WTC11 (cell line): ENCODE results near the gene NIN. TPM values are rescaled to one million over a fixed set of nuclear protein-coding genes. Genes with fewer than 3 reads are reported as not detected.

Experiments used
- ATAC-seq: fragments of 200-7000 bp; cut with Tn5 transposase; 2 replicates; pipeline ENCODE4 v1.10.0; 2021; ENCODE audit warnings: mild to moderate bottlenecking, moderate library complexity
- CTCF ChIA-PET: fragments of 300-600 bp; sonication (Branson Sonifier 250); formaldehyde crosslinking; loops from one replicate; lab custom pipeline; 2021; ENCODE audit warnings: antibody characterized with exemption; lab: Charles Lee
- POLR2A ChIA-PET: fragments of 350-600 bp; sonication (Branson Sonifier 250); formaldehyde crosslinking; loops from one replicate; lab custom pipeline; 2021; ENCODE audit warnings: antibody characterized with exemption; lab: Charles Lee
- DNase-seq: peaks from one replicate; pipeline ENCODE4 v3.0.0; 2021; ENCODE audit warnings: low spot score
- H3K27ac Mint-ChIP-seq: 2 replicates; pipeline ENCODE4 v1.8.0; 2021; ENCODE audit warnings: mixed read lengths
- H3K27me3 Mint-ChIP-seq: 2 replicates; pipeline ENCODE4 v1.8.0; 2021; ENCODE audit warnings: low read depth, mild to moderate bottlenecking, moderate library complexity, mixed read lengths
- H3K36me3 Mint-ChIP-seq: 2 replicates; pipeline ENCODE4 v1.8.0; 2021; ENCODE audit warnings: mixed read lengths
- H3K4me1 Mint-ChIP-seq: 2 replicates; pipeline ENCODE4 v1.8.0; 2022; ENCODE audit warnings: mixed read lengths
- H3K4me3 Mint-ChIP-seq: 2 replicates; pipeline ENCODE4 v1.8.0; 2021; ENCODE audit warnings: mild to moderate bottlenecking, moderate library complexity, mixed read lengths
- H3K9me3 Mint-ChIP-seq: 2 replicates; pipeline ENCODE4 v1.8.0; 2021; ENCODE audit warnings: mixed read lengths
- EMX1 ChIP-seq: fragments of 250-450 bp; sonication (Bioruptor Pico); IDR thresholded peaks from 2 replicates; pipeline ENCODE4 v1.8.0; 2021; ENCODE audit warnings: mild to moderate bottlenecking
- HMGA2 ChIP-seq: fragments of 250-450 bp; sonication (Bioruptor Pico); IDR thresholded peaks from 2 replicates; pipeline ENCODE4 v1.4.0; 2021; ENCODE audit warnings: mild to moderate bottlenecking, moderate library complexity
- MYBL2 ChIP-seq: sonication (generic); formaldehyde crosslinking; IDR thresholded peaks from 2 replicates; pipeline ENCODE4 v1.8.1; 2023; ENCODE audit warnings: mild to moderate bottlenecking, moderate library complexity, missing genetic modification reagents
- SP1 ChIP-seq: sonication (generic); formaldehyde crosslinking; conservative IDR thresholded peaks from 2 replicates; pipeline ENCODE4 v1.8.1; 2022; ENCODE audit warnings: missing genetic modification reagents
- ZNF232 ChIP-seq: sonication (generic); formaldehyde crosslinking; IDR thresholded peaks from 2 replicates; pipeline ENCODE4 v1.8.0; 2022; ENCODE audit warnings: mild to moderate bottlenecking, missing genetic modification reagents
- ZNF317 ChIP-seq: sonication (generic); formaldehyde crosslinking; IDR thresholded peaks from 2 replicates; pipeline ENCODE4 v1.8.1; 2023; ENCODE audit warnings: low read depth, mild to moderate bottlenecking, moderate library complexity, missing genetic modification reagents, borderline replicate concordance
- total RNA-seq: library from RNA; stranded (reverse); gene quantifications from 3 replicates; pipeline ENCODE4 v1.2.3, GENCODE V29; 2021
- TF ChIP-seq, protein P1 (sequence below): sonication (generic); formaldehyde crosslinking; IDR thresholded peaks from 2 replicates; pipeline ENCODE4 v1.8.0; 2022; ENCODE audit warnings: missing genetic modification reagents
- TF ChIP-seq, protein P2 (sequence below): sonication (generic); formaldehyde crosslinking; IDR thresholded peaks from 2 replicates; pipeline ENCODE4 v1.8.1; 2023; ENCODE audit warnings: mild to moderate bottlenecking, missing genetic modification reagents
- TF ChIP-seq, protein P3 (sequence below): fragments of 250-450 bp; sonication (Bioruptor Pico); IDR thresholded peaks from 2 replicates; pipeline ENCODE4 v2.1.2; 2022; ENCODE audit warnings: mild to moderate bottlenecking, moderate library complexity
- TF ChIP-seq, protein P4 (sequence below): fragments of 250-450 bp; sonication (Bioruptor Pico); conservative IDR thresholded peaks from 2 replicates; pipeline ENCODE4 v1.9.0; 2021; ENCODE audit warnings: mild to moderate bottlenecking

NIN gene
- total RNA-seq, 1 experiment from 2014 or later = 23.8 TPM

DNA sequence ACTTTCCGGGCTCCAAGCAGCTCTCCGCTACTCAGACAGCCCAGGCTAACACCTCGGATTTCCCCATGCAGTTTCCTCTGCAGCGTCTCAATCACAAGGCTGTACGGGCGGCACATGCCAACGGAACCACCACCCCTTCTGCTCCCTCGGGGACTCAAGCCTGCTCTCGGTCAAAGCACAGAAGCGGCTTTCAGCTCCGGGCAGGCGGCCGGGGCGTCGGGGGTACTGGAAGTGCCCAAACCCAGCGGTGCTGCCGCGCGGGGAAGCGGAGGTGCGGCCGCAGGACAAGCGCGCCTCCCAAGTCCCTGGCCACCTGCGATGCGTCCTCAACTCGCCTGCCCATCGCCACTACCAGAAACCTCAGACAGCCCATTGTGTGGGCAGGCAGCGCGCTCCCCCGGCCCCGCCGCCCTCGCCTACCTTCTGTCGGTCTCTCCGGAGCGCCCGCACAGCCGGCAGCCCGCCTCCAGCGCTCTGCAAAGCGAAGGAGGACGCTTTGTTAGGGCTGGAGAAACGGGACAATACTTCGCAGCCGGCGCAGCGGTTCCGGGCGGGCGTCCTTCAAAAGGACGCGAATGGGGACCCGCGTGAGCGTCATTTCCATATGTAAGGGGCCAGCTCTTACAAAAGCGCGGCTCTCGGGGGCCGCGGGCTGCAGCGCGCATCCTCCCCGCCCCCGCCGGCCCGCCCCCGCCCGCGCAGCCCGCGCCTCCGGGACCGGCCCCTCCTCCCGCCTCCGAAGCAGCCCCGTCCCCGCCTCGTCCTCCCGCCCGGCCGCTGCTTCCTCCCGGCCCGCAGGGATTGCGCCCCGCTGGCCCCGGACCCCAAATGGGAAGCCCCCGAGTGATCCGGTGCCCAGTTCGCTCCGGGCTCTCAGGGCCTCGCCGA is 674 bp downstream of the NIN start (continued):
- TF ChIP-seq, protein P1, sequence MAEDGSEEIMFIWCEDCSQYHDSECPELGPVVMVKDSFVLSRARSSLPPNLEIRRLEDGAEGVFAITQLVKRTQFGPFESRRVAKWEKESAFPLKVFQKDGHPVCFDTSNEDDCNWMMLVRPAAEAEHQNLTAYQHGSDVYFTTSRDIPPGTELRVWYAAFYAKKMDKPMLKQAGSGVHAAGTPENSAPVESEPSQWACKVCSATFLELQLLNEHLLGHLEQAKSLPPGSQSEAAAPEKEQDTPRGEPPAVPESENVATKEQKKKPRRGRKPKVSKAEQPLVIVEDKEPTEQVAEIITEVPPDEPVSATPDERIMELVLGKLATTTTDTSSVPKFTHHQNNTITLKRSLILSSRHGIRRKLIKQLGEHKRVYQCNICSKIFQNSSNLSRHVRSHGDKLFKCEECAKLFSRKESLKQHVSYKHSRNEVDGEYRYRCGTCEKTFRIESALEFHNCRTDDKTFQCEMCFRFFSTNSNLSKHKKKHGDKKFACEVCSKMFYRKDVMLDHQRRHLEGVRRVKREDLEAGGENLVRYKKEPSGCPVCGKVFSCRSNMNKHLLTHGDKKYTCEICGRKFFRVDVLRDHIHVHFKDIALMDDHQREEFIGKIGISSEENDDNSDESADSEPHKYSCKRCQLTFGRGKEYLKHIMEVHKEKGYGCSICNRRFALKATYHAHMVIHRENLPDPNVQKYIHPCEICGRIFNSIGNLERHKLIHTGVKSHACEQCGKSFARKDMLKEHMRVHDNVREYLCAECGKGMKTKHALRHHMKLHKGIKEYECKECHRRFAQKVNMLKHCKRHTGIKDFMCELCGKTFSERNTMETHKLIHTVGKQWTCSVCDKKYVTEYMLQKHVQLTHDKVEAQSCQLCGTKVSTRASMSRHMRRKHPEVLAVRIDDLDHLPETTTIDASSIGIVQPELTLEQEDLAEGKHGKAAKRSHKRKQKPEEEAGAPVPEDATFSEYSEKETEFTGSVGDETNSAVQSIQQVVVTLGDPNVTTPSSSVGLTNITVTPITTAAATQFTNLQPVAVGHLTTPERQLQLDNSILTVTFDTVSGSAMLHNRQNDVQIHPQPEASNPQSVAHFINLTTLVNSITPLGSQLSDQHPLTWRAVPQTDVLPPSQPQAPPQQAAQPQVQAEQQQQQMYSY (CRISPR knock-in tag) = no peak
- TF ChIP-seq, protein P2, sequence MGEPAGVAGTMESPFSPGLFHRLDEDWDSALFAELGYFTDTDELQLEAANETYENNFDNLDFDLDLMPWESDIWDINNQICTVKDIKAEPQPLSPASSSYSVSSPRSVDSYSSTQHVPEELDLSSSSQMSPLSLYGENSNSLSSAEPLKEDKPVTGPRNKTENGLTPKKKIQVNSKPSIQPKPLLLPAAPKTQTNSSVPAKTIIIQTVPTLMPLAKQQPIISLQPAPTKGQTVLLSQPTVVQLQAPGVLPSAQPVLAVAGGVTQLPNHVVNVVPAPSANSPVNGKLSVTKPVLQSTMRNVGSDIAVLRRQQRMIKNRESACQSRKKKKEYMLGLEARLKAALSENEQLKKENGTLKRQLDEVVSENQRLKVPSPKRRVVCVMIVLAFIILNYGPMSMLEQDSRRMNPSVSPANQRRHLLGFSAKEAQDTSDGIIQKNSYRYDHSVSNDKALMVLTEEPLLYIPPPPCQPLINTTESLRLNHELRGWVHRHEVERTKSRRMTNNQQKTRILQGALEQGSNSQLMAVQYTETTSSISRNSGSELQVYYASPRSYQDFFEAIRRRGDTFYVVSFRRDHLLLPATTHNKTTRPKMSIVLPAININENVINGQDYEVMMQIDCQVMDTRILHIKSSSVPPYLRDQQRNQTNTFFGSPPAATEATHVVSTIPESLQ (CRISPR knock-in tag) = no peak
- TF ChIP-seq, protein P3, sequence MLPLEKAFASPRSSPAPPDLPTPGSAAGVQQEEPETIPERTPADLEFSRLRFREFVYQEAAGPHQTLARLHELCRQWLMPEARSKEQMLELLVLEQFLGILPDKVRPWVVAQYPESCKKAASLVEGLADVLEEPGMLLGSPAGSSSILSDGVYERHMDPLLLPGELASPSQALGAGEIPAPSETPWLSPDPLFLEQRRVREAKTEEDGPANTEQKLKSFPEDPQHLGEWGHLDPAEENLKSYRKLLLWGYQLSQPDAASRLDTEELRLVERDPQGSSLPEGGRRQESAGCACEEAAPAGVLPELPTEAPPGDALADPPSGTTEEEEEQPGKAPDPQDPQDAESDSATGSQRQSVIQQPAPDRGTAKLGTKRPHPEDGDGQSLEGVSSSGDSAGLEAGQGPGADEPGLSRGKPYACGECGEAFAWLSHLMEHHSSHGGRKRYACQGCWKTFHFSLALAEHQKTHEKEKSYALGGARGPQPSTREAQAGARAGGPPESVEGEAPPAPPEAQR = no peak
- TF ChIP-seq SP1 (CRISPR knock-in tag) = peak; percentile 12; the same call in 1 of the 2 replicates
- TF ChIP-seq, all 79 proteins: peak for 11

DNA sequence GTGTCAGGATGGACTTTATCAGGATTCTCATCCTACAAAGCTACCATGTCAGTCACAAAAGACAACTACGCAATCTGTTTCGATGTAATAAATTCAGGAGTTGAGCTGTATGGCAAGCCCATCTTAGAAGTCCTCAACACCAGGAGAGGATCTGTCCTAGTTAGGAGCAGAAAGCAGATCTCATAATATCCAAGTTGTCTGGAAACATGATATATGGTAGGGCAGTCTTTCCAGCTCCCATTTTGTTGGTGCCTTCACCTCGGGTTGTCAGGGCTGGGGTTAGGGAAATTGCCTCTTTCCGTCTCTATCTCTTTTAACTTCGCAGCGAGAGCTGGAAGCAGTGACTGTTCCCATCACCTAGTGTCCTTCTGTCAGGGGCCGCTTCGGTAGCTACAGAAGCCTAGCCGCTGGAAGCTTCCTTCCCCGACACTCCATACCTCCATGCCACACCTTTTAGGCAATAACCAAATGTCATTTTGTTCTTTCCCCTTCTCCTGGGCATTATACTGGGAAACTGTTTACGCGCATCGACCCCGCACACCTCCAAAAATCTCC is 1.4 kb downstream of the NIN start:
- peak overlapping the region; percentile 8; the same call in 1 of the 2 replicates for H3K27ac Mint-ChIP-seq
- POLR2A ChIA-PET = interaction anchor here (0.9 to 1.9 kb wide), 2 partner anchors 81 to 114 kb away, joined by 3 to 7 read pairs; partner anchors contain the start of gene PYGL
- peaks cover 3% of the 10 kb centered on the region; the same call in 1 of the 2 replicates for H3K36me3 Mint-ChIP-seq
- DNase-seq = peak; percentile 18
- peaks cover 39% of the 10 kb centered on the region for H3K4me1 Mint-ChIP-seq
- H3K27me3 Mint-ChIP-seq = peaks cover 89% of the 10 kb centered on the region
- peak; percentile 5 for ATAC-seq
- peak overlapping the region; percentile 80 for H3K4me3 Mint-ChIP-seq
- H3K9me3 Mint-ChIP-seq = no peaks in the 10 kb centered on the region
- no peak for TF ChIP-seq HMGA2 (CRISPR knock-in tag)
- TF ChIP-seq, protein P4, sequence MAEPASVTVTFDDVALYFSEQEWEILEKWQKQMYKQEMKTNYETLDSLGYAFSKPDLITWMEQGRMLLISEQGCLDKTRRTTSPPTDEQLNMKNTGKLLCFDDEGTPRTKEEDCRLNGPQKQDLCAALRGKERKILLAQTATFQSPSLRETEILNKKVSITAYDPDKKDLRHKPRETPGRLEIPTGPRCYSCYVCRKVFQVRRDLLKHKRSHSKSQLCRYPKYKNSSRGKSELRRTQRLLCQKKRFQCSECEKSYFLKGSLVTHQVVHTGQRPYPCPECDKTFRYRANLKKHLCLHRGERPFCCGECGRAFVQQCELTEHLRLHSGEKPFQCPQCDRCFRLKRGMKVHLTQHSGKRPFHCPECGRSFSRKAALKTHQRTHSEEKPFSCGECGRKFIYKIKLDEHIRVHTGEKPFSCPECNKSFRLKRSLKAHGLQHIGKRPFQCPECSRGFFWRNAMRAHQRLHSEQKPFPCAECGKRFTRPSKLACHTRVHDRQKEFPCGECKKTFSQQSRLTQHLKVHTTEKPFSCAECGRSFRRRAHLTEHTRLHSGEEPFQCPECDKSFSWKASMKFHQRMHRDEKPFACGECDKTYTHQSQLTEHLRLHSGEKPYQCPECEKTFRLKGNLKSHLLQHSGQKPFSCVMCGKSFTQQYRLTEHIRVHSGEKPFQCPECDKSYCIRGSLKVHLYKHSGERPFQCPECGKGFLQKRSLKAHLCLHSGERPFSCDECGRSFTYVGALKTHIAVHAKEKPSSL (CRISPR knock-in tag) = no peak
- TF ChIP-seq MYBL2 = no peak
- TF ChIP-seq EMX1 (CRISPR knock-in tag) = no peak
- TF ChIP-seq, all 79 proteins: peak for 0
- CTCF ChIA-PET = interaction anchor here (1.1 to 5.3 kb wide), 7 partner anchors 19 to 265 kb away, joined by 3 to 51 read pairs (median 4); partner anchors contain the start of gene TRIM9

DNA sequence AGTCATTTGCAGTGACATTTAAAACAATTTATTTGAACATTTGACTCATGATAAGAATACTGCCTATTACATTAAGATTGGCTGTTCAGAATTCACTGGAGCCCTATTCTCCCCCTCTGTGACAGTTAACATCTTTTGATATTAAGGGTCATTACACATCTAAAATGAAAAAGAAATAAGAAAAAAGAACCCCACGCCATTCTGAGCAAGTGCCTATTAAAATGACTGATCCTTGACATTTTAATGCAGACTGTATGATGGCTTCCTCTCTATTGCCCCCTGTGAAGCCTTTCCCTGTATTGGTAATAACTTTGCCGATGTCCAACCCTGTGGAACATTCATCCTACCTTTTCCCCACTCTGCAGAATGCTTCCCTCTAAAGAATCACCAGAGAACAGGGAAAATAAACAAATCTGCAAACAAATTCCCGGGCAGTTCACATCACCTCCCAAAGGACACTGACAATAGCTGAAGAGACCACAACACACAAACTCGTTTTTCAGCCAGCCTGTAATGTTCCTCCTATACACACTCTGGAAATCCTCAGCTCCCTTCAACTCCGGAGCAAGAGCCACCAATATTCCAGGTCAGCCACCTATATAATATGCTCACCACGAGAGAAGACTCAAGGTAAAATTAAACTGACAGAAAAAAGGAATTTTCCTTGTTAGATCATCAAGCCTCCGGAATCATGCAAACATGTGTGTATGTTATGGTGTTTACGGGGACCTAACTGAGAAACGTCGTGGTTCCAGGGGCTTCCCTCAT is 2.1 kb downstream of the NIN start:
- no peak for DNase-seq
- POLR2A ChIA-PET = interaction anchor here (1.9 kb wide), 1 partner anchor 115 kb away, joined by 7 read pairs; the partner anchor contains the start of gene PYGL
- no peak overlapping the region for H3K27ac Mint-ChIP-seq

More for the DNA sequence above, 2.1 kb downstream of the NIN start:
- peaks cover 91% of the 10 kb centered on the region for H3K27me3 Mint-ChIP-seq
- H3K4me1 Mint-ChIP-seq = peaks cover 46% of the 10 kb centered on the region
- no peak for TF ChIP-seq ZNF317
- TF ChIP-seq ZNF232 (CRISPR knock-in tag) = no peak
- ATAC-seq = no peak
- CTCF ChIA-PET = interaction anchor here (1.1 to 5.3 kb wide), 7 partner anchors 18 to 266 kb away, joined by 3 to 51 read pairs (median 4); partner anchors contain the start of gene TRIM9
- H3K9me3 Mint-ChIP-seq = no peaks in the 10 kb centered on the region
- peak overlapping the region; percentile 80 for H3K4me3 Mint-ChIP-seq
- H3K36me3 Mint-ChIP-seq = peaks cover 3% of the 10 kb centered on the region; the same call in 1 of the 2 replicates
